CD1c-positive myeloid dendritic cell (primary cell): Measurements from ENCODE around the gene CDH13.

ENCODE experiments used
- DNase-seq: peaks from one replicate; pipeline ENCODE4 v3.0.0-alpha.2; 2016; ENCODE audit errors: extremely low spot score

The CDH13 gene

DNA sequence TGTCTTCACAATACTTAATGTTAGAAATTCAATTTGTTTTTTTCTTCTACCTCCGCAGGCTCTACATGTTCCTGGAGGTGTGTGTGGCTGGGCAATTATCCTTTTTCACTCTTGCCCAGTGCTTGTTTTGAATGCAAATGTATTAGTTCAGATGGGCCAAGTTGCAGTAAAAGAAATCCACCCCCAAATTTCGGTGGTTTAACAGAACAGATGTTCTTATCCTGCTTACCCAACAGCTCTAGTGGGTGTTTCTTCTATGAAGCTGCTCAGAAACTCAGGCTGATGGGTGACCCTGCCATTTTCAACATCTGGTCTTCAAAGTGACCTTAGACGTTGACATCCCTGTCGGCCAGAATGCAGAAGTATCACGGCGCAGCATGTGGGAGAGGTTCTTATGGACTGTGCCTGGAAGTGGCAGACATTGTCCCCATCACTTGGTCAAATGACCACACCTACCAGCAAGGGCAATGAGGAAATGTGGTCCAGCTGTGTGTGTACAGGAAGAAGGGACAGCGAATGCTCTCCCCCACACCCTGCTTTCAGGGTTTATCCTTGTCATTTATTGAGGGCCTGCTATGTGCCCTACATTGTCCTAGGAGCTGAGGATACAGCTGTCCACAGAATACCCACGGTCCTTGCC lies 157.3 kb downstream of the CDH13 start:
- no peak for DNase-seq

GRCh38 chr16:82784573-82784968 lies 157.8 kb downstream of the CDH13 start:
- DNase-seq = no peak

DNA sequence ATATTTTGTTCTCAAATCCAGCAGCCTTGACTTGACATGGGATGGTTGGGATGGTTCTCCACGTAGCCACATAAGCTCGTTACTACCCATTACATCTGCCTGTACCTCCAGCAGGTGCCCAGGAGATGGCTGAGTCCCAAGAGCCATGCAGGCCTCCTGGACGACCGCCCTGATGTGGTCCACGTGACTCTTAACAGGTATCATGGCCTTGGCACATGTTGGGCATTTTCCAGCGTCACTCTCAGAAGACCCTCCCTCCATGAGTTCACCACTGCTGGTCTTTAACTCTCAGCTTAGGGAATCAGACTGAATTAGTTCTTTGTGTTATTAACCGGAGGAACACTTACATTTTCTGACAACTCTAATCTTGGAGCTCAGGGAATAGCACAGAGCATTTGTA lies 161.5 kb downstream of the CDH13 start:
- no peak for DNase-seq

DNA sequence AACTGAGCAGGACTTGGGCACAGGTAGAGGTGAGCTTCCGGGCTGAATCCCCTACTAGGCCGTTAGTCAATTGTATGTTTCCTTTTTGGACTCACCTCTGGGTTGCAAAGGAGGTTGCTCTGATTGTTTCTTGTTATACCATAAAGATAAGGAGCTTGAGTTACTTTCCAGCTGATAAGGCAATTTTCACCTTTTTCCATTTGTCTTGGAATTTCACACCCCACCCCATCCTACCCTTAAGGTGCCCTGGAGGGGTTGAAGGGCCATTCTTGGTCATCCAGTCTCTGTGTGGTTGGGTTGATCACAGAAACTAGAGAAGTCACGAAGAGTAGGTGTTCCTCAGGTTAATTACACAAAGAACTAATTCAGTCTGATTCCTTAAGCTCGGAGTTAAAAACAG lies 162.2 kb downstream of the CDH13 start:
- DNase-seq = no peak

GRCh38 chr16:82792693-82793092 lies 165.9 kb downstream of the CDH13 start:
- DNase-seq = no peak

GRCh38 chr16:82793528-82794245 lies 166.9 kb downstream of the CDH13 start:
- DNase-seq = no peak

- DNase-seq = no peak
These were observed 169.3 kb downstream of the CDH13 start for GRCh38 chr16:82796047-82796446.

- DNase-seq = no peak
These were observed 174.6 kb downstream of the CDH13 start for GRCh38 chr16:82801361-82801760.

DNA sequence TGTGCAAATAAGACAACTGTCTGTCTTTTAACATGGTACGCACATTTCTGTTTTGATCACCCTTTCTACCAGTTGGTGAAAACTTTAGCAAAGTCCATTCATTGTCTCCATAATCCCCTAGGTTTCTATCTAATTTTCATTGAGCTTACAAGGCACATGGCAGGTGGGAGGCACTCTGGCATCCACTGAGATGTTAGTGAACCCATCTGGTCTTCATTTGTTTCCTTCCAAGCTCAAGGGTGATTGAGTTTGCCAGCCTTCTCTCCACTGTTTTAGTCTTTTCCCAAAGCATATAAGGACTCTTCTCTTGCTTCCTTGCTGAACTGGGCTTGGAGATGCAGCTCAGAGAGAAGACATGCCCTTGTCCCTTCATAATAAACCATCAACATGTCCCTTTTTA lies 179.1 kb downstream of the CDH13 start:
- DNase-seq = no peak

GRCh38 chr16:82807311-82807710 lies 180.5 kb downstream of the CDH13 start:
- DNase-seq = no peak

- DNase-seq = no peak
These were observed 181.3 kb downstream of the CDH13 start for GRCh38 chr16:82808036-82808435.

DNA sequence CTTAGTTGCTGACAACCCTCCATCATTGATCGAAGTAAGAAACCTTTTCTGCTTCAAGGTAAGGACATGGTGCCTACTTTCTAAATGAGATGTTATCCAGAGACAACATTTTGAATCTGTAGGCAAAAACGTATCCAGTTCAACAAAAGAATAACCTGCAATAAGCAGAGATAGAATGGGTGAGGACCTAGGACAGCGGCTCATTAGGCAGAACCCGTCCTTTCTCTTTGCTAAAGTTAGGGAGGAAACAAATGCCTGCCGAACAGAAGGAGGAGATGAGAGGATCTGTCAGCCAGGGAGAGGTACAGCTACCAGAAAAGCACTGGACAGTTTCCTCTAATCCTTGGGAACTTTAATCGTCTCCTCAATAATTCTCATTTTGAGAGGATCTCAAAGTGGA lies 183.3 kb downstream of the CDH13 start:
- no peak for DNase-seq

DNA sequence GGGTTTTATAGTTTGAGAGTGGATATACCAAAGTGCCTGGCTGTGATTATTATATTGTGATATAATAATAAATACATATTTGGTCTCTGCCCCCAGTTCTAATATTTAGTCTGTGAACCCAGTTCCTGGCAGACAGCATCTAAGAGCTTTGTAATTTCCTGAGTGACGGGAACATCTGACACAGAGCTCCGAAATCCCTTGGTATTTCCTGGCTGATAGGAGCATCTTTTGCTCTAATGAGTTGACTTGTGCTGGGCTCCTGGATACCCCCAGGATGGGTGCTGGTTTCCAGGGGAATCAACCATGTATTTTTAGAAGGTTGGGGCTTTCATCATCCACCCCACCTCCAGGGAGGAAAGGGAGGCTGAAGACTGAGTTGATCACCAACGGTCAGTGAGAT lies 187.3 kb downstream of the CDH13 start:
- DNase-seq = no peak

- DNase-seq = no peak
These were observed 192.5 kb downstream of the CDH13 start for GRCh38 chr16:82819286-82819685.

DNA sequence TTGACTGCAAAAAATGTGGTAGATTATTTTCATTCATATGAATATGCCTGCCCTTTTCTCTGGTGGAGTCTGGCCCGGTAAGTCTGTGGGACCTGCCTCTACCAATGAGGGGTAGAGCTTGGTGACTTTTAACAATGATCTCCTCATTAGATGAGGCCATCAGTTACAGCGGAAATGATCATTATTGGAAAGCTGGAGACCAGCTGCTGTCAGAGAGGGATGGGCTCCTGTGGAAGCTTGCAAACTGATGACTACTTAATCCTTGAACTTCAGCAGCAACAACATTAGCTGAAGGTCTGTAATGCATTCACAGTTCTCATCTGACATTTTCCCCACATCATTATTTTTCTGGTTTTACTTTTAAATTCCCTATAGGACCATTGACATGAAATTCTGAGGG lies 194.1 kb downstream of the CDH13 start:
- no peak for DNase-seq

- DNase-seq = no peak
These were observed 197.6 kb downstream of the CDH13 start for GRCh38 chr16:82824408-82824807.

- no peak for DNase-seq
These were observed 202.5 kb downstream of the CDH13 start for GRCh38 chr16:82829301-82829700.

GRCh38 chr16:82830944-82831343 lies 204.2 kb downstream of the CDH13 start:
- no peak for DNase-seq

- DNase-seq = no peak
These were observed 206.1 kb downstream of the CDH13 start for GRCh38 chr16:82832821-82833220.

- no peak for DNase-seq
These were observed 206.7 kb downstream of the CDH13 start for GRCh38 chr16:82833378-82833993.

DNA sequence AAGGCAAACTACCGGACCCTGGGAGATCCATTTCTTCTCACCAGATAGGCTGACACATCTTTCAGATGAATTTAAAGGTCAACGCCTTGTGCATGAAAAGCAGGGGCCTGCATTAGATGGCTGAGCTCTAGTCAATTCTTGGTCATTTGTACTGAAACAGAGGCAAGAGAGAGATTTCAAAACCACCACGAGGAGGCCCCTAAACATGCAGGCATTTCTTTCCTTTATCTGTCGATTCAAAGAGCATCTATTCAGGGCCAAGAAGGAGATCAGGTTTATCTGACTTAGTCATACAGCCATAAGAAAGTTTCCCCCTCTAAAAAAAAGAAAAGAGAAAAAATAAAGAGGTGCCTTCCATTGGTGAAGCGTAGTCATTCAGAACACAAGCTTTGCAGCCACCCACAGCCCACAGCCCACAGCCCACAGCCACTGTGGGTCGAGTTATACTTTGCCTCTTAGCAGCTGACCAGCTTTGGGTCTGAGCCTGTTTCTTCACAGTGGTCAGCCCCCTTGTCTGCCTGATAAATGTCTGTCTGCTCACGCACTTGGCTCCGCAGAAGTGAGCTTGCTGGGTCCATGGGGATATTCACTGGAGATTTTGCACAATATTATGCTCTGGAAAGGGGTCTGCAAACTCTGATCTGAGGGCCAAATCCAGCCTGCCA lies 207.5 kb downstream of the CDH13 start:
- no peak for DNase-seq

DNA sequence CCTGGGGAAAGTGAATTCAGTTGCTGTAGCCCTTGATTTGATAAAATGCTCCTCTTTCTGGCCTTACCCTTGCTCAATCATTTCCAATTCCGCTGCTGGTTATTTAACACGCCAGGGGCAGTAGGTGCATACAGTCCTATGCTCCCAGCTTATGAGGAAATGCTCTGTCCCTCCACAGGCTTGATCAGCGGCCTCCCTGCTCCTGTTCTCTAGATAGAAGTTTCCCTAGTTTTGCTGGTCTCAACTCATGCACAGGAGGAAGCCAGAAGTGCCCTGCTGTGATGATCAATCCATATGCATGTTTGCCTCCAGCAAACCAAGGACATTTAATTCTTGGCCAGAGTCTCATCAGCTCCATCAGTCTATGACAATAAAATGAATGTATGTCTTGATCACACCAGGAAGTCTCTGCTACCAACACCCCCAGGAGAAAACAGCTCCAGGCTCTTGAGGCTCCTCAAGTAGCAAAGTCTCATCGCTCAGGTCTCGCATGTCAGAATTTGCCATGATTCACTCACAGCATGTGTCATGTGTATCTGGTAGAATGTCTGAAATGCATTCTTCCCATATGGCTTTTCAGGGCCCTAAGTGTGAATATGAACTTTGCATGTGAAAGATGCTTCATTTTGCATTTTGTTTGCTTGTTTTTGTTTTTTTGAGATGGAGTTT lies 208.9 kb downstream of the CDH13 start:
- DNase-seq = no peak
